Nephron (organoid): ENCODE data around the gene CEP55.

Source experiments
- H3K27ac Mint-ChIP-seq, 3 experiments: 2 replicates each; pipeline ENCODE4 v1.8.0; 2020; ENCODE audit warnings: mixed read lengths in 3 of 3, mild to moderate bottlenecking in 2 of 3, moderate library complexity in 1 of 3
- H3K27me3 Mint-ChIP-seq: 2 replicates; pipeline ENCODE4 v1.8.0; 2021; ENCODE audit warnings: low read depth, mild to moderate bottlenecking, moderate library complexity, mixed read lengths
- H3K36me3 Mint-ChIP-seq: 2 replicates; pipeline ENCODE4 v1.8.0; 2020; ENCODE audit warnings: low read depth, mixed read lengths
- H3K4me1 Mint-ChIP-seq: 2 replicates; pipeline ENCODE4 v1.8.0; 2020; ENCODE audit warnings: mixed read lengths
- H3K4me3 Mint-ChIP-seq, 3 experiments: 2 replicates each; pipeline ENCODE4 v1.8.0; 2020; ENCODE audit warnings: mild to moderate bottlenecking in 3 of 3, mixed read lengths in 3 of 3, moderate library complexity in 2 of 3
- H3K9me3 Mint-ChIP-seq: 2 replicates; pipeline ENCODE4 v1.8.0; 2020; ENCODE audit warnings: mixed read lengths
- TF ChIP-seq, protein P1 (sequence below), 3 experiments: fragments of 200-600 bp; sonication (generic); IDR thresholded peaks; one replicate each; pipeline ENCODE4 v1.5.0; 2021; ENCODE audit warnings: antibody characterized with exemption in 3 of 3; ENCODE audit not compliant: unreplicated experiment in 3 of 3

The CEP55 gene

DNA sequence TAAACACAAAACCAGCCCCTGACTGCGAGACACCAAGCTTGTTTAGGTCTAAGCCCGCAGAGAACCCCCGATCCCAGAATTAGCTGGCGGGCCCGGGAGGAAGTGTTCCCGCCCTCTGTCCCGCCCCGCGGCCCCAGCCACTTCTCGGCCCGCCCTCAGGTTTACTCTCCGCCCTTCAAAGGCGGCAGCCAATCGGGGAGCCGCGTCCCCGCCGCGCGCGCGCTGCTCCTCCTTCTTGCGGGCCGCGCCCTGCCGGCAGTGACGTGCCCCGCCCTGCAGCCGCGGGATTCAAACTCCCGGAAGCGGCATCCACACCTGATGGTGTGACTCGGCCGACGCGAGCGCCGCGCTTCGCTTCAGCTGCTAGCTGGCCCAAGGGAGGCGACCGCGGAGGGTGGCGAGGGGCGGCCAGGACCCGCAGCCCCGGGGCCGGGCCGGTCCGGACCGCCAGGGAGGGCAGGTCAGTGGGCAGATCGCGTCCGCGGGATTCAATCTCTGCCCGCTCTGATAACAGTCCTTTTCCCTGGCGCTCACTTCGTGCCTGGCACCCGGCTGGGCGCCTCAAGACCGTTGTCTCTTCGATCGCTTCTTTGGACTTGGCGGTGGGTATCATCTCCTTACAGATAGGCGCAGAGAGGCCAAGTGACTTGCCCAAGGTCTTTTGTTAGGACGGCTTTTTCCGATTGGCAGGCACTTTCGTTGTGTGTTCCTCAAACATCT, at the start of gene CEP55:
Gene CEP55 (plus strand): TSS at position 291 of the 720 bp plus-strand sequence. CDS start 3,440 bp downstream, outside the sequence.
- Mint-ChIP-seq H3K36me3 (peaks cover 4% of the 10 kb centered on the region), H3K9me3 (no peaks in the 10 kb centered on the region), H3K27me3 (peaks cover 4% of the 10 kb centered on the region), H3K4me3 (peak within 1 kb of the TSS; percentile 92 to 98 (median 97)), H3K4me1 (peaks cover 48% of the 10 kb centered on the region), H3K27ac (peak within 1 kb of the TSS; percentile 72 to 94 (median 88))
- TF ChIP-seq, protein P1, sequence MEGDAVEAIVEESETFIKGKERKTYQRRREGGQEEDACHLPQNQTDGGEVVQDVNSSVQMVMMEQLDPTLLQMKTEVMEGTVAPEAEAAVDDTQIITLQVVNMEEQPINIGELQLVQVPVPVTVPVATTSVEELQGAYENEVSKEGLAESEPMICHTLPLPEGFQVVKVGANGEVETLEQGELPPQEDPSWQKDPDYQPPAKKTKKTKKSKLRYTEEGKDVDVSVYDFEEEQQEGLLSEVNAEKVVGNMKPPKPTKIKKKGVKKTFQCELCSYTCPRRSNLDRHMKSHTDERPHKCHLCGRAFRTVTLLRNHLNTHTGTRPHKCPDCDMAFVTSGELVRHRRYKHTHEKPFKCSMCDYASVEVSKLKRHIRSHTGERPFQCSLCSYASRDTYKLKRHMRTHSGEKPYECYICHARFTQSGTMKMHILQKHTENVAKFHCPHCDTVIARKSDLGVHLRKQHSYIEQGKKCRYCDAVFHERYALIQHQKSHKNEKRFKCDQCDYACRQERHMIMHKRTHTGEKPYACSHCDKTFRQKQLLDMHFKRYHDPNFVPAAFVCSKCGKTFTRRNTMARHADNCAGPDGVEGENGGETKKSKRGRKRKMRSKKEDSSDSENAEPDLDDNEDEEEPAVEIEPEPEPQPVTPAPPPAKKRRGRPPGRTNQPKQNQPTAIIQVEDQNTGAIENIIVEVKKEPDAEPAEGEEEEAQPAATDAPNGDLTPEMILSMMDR (IDR thresholded peaks at IDR 0.05; ENCODE audit: unreplicated experiment in 3 of 3) = no peak

DNA sequence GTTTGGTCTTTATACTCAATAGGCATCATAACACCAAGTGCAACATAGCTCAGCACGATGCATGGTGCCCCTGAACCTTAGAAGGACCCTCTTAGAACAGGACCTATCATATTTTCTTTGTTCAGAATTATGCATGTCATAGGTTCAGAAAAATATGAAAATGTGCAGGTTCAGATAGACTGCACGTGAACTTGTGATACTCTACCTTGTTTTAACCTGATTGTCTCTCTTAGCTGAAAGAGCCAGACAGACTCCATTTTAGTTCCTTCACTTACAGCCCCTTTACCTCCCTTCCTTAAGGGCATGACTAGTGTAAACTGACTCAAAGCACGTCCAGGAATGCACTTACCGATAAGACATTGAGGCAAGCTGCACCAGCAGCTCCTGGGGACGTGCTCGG, 49.4 kb upstream of the CEP55 start:
- Mint-ChIP-seq H3K4me1 (peaks cover 47% of the 10 kb centered on the region), H3K27me3 (no peaks in the 10 kb centered on the region), H3K9me3 (no peaks in the 10 kb centered on the region), H3K36me3 (peaks cover 14% of the 10 kb centered on the region), H3K27ac (peak overlapping the region; percentile 76 to 99 (median 91)), H3K4me3 (no peak overlapping the region)
- TF ChIP-seq, protein P1 (IDR thresholded peaks at IDR 0.05; ENCODE audit: unreplicated experiment in 3 of 3) = no peak

DNA sequence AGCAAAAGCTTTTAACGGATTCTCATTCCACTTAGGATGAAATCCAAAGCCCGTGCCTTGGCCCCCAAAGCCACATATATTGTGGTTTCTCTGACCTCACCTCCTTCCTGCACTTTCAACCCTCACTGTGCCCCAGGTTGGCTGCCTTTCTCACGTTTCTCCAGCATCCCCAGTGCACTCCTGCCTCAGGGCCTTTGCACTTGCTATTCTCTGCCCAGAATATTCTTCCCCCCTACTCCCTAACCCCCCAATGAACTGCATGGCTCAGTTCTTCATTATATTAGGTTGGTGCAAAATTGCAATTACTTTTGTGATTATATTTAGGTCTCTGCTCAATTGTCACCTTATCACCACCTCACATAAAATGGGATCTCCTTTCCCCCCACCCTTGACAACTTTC, 48.4 kb upstream of the CEP55 start:
- TF ChIP-seq, protein P1 (IDR thresholded peaks at IDR 0.05; ENCODE audit: unreplicated experiment in 3 of 3) = no peak
- H3K36me3 Mint-ChIP-seq = peaks cover 14% of the 10 kb centered on the region
- H3K4me3 Mint-ChIP-seq = no peak overlapping the region
- H3K4me1 Mint-ChIP-seq = peaks cover 40% of the 10 kb centered on the region
- H3K27ac Mint-ChIP-seq = peak overlapping the region in 2 of 3 experiments; percentile 11 to 99
- H3K9me3 Mint-ChIP-seq = no peaks in the 10 kb centered on the region
- H3K27me3 Mint-ChIP-seq = no peaks in the 10 kb centered on the region

DNA sequence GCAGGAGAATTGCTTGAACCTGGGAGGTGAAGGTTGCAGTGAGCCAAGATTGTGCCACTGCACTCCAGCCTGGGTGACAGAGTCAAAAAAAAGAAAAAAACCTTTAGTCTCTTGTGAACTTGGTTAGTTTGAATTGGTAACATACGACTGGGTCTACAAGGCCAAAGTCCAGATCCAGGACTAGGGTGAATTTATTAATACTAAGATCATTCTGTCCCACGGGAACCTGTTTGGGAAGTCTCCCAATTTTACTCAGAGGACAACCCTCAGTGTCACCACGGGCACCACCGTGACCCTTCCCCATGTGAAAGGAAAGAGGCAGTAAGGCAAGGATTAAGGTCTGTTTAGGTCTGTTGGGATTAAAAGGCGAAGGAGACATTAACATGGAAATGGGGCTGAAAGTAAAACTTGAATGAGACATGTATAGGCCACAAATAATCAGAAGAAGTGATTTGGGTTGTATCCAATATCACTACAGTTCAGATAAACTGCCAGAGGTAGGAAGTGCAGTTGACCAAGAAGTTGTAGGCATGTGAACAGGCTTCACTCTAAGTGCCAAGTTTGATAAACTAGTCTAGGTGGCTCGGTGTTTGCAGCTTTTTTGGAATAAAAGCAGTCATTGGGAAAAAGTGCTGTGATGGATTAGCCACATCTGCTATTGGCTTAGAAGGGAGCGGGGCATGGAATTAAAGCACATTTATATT, 45.0 kb upstream of the CEP55 start:
- Mint-ChIP-seq H3K4me1 (peaks cover 18% of the 10 kb centered on the region), H3K36me3 (peaks cover 14% of the 10 kb centered on the region), H3K4me3 (no peak overlapping the region), H3K27me3 (no peaks in the 10 kb centered on the region), H3K27ac (peak overlapping the region in 1 of 3 experiments; percentile 72), H3K9me3 (no peaks in the 10 kb centered on the region)
- TF ChIP-seq, protein P1 (IDR thresholded peaks at IDR 0.05; ENCODE audit: unreplicated experiment in 3 of 3) = no peak

DNA sequence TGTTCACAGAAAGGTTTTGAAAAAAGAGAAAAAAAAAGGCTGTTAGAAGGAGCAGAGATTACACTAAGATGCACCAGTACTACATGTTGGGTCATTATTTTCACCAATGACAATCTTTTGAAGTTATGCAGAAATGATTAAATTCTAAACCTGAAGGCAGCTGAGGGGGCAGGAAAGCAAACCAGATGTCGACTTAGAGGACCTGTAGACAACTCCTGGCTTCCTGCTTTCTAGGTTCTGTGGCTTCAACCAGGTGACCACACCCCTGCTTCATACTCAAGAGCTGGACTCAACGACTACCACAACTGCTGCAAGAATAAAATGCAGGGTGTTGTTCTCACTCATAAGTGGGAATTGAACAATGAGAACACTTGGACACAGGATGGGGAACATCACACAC, 44.3 kb upstream of the CEP55 start:
- Mint-ChIP-seq H3K27ac (peak overlapping the region in 2 of 3 experiments; percentile 33 to 72), H3K4me3 (no peak overlapping the region), H3K27me3 (no peaks in the 10 kb centered on the region), H3K4me1 (peaks cover 21% of the 10 kb centered on the region), H3K36me3 (peaks cover 17% of the 10 kb centered on the region), H3K9me3 (no peaks in the 10 kb centered on the region)
- TF ChIP-seq, protein P1 (IDR thresholded peaks at IDR 0.05; ENCODE audit: unreplicated experiment in 3 of 3) = no peak
